ENCODE results near the gene CCDC9B. TPM values are rescaled to one million over a fixed set of nuclear protein-coding genes. Genes with fewer than 3 reads are reported as not detected.
A peak's percentile ranks its signal among the peaks of the same experiment; 100 is the strongest.

Gene CCDC9B
- total and polyA plus RNA-seq, 11 donors, result 38.0 to 165 (median 119) TPM

DNA sequence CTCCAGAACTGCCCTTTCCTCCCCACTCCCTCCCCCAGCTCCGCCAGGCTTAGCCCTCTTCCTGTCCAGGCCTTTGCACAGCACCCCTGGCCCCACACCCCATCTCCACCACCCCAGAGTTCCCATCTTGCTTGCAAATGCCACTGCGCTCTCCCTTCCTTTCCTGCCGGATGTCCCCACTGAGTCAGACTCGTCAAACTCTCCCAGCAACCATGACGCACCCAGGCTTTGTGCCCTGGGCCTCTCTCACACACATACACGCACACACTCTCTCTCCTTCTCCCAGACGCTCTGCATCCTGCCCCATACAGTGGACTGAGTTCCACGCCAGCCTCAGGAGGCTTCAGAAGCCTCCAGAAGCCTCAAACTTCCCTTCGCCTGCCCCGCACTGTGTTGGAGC is 2.8 kb upstream of the CCDC9B start:
- DNase-seq, result peak in 4 of 5 donors; percentile 62 to 72 (median 66)
- WGBS, 4 donors, result 65 to 73% (median 68%) methylated on average over 10 of the region's 10 CpGs
- no peak overlapping the region for H3K4me3 ChIP-seq
- TF ChIP-seq, protein P1, sequence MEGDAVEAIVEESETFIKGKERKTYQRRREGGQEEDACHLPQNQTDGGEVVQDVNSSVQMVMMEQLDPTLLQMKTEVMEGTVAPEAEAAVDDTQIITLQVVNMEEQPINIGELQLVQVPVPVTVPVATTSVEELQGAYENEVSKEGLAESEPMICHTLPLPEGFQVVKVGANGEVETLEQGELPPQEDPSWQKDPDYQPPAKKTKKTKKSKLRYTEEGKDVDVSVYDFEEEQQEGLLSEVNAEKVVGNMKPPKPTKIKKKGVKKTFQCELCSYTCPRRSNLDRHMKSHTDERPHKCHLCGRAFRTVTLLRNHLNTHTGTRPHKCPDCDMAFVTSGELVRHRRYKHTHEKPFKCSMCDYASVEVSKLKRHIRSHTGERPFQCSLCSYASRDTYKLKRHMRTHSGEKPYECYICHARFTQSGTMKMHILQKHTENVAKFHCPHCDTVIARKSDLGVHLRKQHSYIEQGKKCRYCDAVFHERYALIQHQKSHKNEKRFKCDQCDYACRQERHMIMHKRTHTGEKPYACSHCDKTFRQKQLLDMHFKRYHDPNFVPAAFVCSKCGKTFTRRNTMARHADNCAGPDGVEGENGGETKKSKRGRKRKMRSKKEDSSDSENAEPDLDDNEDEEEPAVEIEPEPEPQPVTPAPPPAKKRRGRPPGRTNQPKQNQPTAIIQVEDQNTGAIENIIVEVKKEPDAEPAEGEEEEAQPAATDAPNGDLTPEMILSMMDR (IDR thresholded peaks at IDR 0.05), result no peak
- TF ChIP-seq POLR2A (IDR thresholded peaks at IDR 0.05), result peak in 1 of 2 donors; percentile 28
- H3K9me3 ChIP-seq, result no peaks in the 10 kb centered on the region
- peak overlapping the region; percentile 26 to 100 (median 96) for H3K27ac ChIP-seq
- no peaks in the 10 kb centered on the region for H3K36me3 ChIP-seq
- intact Hi-C loops (cut with DNase I), result loop anchor here in 5 of 10 donors (5.0 kb wide), 1 partner anchor 79 kb away; no protein-coding TSS in a partner anchor
- ATAC-seq, result peak in 2 of 4 donors; percentile 0 to 47
- H3K27me3 ChIP-seq, result no peaks in the 10 kb centered on the region
- H3K4me1 ChIP-seq, result peaks cover 17 to 66% (median 52%) of the 10 kb centered on the region in 12 donors

DNA sequence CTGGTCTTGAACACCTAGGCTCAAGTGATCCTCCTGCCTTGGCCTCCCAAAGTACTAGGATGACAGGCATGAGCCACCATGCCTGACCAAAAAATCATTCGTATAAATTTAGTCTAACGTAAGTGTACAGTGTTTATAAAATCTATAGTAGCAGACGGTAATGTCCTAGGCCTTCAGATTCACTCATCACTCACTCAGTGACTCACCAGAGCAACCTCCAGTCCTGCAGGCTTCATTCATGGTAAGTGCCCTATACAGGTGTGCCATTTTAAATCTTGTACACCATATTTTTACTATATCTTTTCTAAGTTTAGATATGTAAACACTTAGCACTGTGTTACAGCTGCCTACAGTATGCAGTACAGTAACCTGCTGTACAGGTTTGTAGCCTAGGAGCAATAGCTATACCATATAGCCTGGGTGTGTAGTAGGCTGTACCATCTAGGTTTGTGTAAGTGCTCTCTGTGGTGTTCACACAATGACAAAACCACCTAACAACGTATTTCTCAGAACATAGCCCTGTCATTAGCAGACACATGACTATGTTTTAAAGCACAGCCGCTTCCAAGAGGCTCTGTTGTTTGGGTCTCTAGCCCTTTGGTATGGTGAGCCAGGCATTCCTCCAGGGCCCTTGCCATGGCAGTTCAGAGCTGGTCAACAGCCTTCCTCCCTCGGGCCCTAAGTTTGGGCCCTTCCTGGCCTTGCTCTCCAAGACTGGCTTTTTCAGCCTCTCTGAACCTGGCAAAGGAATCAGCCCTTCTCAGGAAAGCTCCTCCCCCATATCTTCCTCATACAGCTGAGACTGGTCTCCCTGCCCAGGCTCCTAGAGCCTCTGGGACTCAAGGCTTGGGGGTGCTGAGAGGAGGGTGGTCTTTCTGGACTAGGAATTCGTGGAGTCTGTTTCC is 1.9 kb upstream of the CCDC9B start:
- Histone ChIP-seq H3K4me1 (peaks cover 24 to 70% (median 61%) of the 10 kb centered on the region in 12 donors), H3K27ac (peak overlapping the region in 11 of 12 donors; percentile 68 to 100 (median 97)), H3K9me3 (no peaks in the 10 kb centered on the region), H3K4me3 (no peak overlapping the region), H3K36me3 (no peaks in the 10 kb centered on the region), H3K27me3 (no peaks in the 10 kb centered on the region)
- 44 to 73% (median 60%) methylated on average over 6 to 7 of the region's 7 CpGs for WGBS, 4 donors
- intact Hi-C loops (cut with DNase I), result loop anchor here in 5 of 10 donors (5.0 kb wide), 1 partner anchor 80 kb away; no protein-coding TSS in a partner anchor
- TF ChIP-seq POLR2A (IDR thresholded peaks at IDR 0.05), result no peak
- TF ChIP-seq, protein P1 (IDR thresholded peaks at IDR 0.05), result no peak
- ATAC-seq (no peak), DNase-seq (peak in 2 of 5 donors; percentile 20 to 26)

DNA sequence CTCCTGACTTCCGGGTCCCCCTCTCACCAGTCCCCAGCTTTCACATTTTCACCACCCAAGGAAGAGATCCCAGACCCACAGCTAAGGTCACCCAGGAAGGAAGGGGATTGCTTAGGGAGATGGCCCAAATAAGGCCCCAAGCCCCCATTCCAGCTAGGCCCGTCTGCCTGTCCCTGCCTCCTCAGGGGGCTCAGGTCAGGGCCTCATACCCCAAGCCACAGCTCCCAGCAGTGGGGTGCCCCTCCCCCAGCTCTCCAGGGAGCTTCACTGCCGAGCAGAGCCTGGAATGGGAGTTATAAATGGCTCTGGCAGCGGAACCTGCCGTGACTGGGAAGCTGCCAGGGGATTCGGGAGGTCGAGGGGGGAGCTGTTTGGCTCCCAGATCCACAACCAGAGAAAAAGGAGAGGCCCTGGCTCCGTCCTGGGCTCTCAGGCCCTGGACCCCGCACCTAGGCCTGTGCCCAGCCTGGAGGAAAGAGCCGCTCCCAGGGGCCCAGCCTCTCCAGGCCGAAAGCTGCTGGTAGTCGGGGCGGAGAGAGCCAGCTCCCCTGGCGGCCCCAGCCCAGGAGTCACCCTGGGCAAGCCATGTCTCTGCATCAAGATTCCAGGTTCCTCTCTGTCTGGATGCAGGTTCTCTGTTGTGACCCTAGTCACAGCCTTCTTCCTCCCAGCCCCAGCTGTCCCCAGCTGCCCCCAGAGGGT is 550 bp downstream of the CCDC9B start:
- ATAC-seq, result peak; percentile 67 to 75 (median 72)
- Histone ChIP-seq H3K27me3 (no peaks in the 10 kb centered on the region), H3K9me3 (no peaks in the 10 kb centered on the region), H3K27ac (peak overlapping the region; percentile 94 to 100 (median 97)), H3K4me1 (peaks cover 30 to 95% (median 83%) of the 10 kb centered on the region in 12 donors), H3K4me3 (peak overlapping the region; percentile 24 to 63 (median 50)), H3K36me3 (peaks cover 0 to 18% (median 6%) of the 10 kb centered on the region in 9 donors)
- intact Hi-C loops (cut with DNase I), result loop anchor here in 8 of 10 donors (1.0 to 5.0 kb wide), 5 partner anchors 15 to 82 kb away; partner anchors contain the start of gene INAFM2 (in 2 of the 8)
- DNase-seq, result peak; percentile 90 to 94 (median 93)
- 7 to 21% (median 14%) methylated on average over 2 to 14 of the region's 14 CpGs for WGBS, 4 donors
- no peak for TF ChIP-seq POLR2A (IDR thresholded peaks at IDR 0.05)
- TF ChIP-seq, protein P1 (IDR thresholded peaks at IDR 0.05), result peak in 2 of 12 donors; percentile 13 to 23
